ENCODE results near the gene DYTN. TPM values are rescaled to one million over a fixed set of nuclear protein-coding genes. Genes with fewer than 3 reads are reported as not detected.

DYTN gene
- total RNA-seq, 1 experiment from 2014 or later = not detected

- DNase-seq (ENCODE audit: low read depth) = no peak
Observed at GRCh38 chr2:206615417-206616089, 102.6 kb downstream of the DYTN start.

- DNase-seq (ENCODE audit: low read depth) = peak; percentile 15
Observed at GRCh38 chr2:206614811-206615210, 103.4 kb downstream of the DYTN start.

- DNase-seq (ENCODE audit: low read depth) = no peak
Observed at GRCh38 chr2:206611736-206612135, 106.5 kb downstream of the DYTN start.

GRCh38 chr2:206611191-206611590, 107.0 kb downstream of the DYTN start:
- no peak for DNase-seq (ENCODE audit: low read depth)

- no peak for DNase-seq (ENCODE audit: low read depth)
Observed at GRCh38 chr2:206610451-206610850, 107.7 kb downstream of the DYTN start.

- no peak for DNase-seq (ENCODE audit: low read depth)
Observed at GRCh38 chr2:206603243-206603642, 115.0 kb downstream of the DYTN start.

Other genes with a start within 250 kb of the DYTN start
- not detected in 2 replicates for gene FAM237A, start 75.9 kb downstream of the DYTN start, total RNA-seq (2014; rRNA removed)
- gene MDH1B, start 46.9 kb upstream of the DYTN start, total RNA-seq (2014; rRNA removed) = 0.86 and 2.5 TPM in 2 replicates
- gene FASTKD2, start 47.2 kb upstream of the DYTN start, total RNA-seq (2014; rRNA removed) = 45.6 and 52.5 TPM in 2 replicates
- gene CPO, start 221.1 kb upstream of the DYTN start, total RNA-seq (2014; rRNA removed) = not detected in 2 replicates